IPS-20b (cell line): ENCODE measurements around the gene TRMT10A.
"Not testable (repeated sequence)": the region's sequence is repeated elsewhere in the genome, so short reads cannot be mapped to it uniquely, and the experiment has no call there.

Source experiments
- H3K27ac ChIP-seq: one replicate; pipeline ENCODE4 v1.5.1; 2013; ENCODE audit warnings: low read length
- H3K27me3 ChIP-seq: 2 replicates; pipeline ENCODE4 v1.6.1; 2013; ENCODE audit warnings: mild to moderate bottlenecking, low read length, inconsistent platforms; ENCODE audit not compliant: insufficient read depth
- H3K36me3 ChIP-seq: 2 replicates; pipeline ENCODE4 v1.6.1; 2013; ENCODE audit warnings: low read depth, mild to moderate bottlenecking, inconsistent platforms, low read length, moderate library complexity; ENCODE audit not compliant: insufficient read depth
- H3K4me1 ChIP-seq: 2 replicates; pipeline ENCODE4 v1.6.1; 2013; ENCODE audit warnings: mild to moderate bottlenecking, control low read depth, inconsistent platforms, low read length, moderate library complexity; ENCODE audit not compliant: insufficient read depth
- H3K4me3 ChIP-seq: 2 replicates; pipeline ENCODE4 v1.5.1; 2013; ENCODE audit warnings: mild to moderate bottlenecking, low read length, inconsistent platforms
- H3K9ac ChIP-seq: 2 replicates; pipeline ENCODE4 v1.6.1; 2013; ENCODE audit warnings: low read depth, mild to moderate bottlenecking, inconsistent platforms, low read length, moderate library complexity
- H3K9me3 ChIP-seq: 2 replicates; pipeline ENCODE4 v1.6.1; 2013; ENCODE audit warnings: mild to moderate bottlenecking, low read depth, low read length, inconsistent platforms; ENCODE audit not compliant: insufficient read depth

Gene TRMT10A

GRCh38 chr4:99537674-99538073 lies 26.2 kb downstream of the TRMT10A start:
- no peak overlapping the region for H3K9ac ChIP-seq
- no peak overlapping the region for H3K27ac ChIP-seq
- H3K9me3 ChIP-seq, result no peaks in the 10 kb centered on the region
- no peaks in the 10 kb centered on the region for H3K27me3 ChIP-seq
- H3K36me3 ChIP-seq, result no peaks in the 10 kb centered on the region
- no peaks in the 10 kb centered on the region for H3K4me1 ChIP-seq
- no peak overlapping the region for H3K4me3 ChIP-seq

GRCh38 chr4:99536848-99537247 lies 27.0 kb downstream of the TRMT10A start:
- H3K27ac ChIP-seq, result no peak overlapping the region
- H3K4me1 ChIP-seq, result no peaks in the 10 kb centered on the region
- H3K4me3 ChIP-seq, result no peak overlapping the region
- no peaks in the 10 kb centered on the region for H3K9me3 ChIP-seq
- no peaks in the 10 kb centered on the region for H3K27me3 ChIP-seq
- no peak overlapping the region for H3K9ac ChIP-seq
- H3K36me3 ChIP-seq, result no peaks in the 10 kb centered on the region

- Histone ChIP-seq H3K27ac (no peak overlapping the region), H3K27me3 (no peaks in the 10 kb centered on the region)
These were observed 27.6 kb downstream of the TRMT10A start for GRCh38 chr4:99536271-99536670.

GRCh38 chr4:99534699-99535098 lies 29.1 kb downstream of the TRMT10A start:
- H3K27me3 ChIP-seq, H3K4me3 ChIP-seq, H3K9ac ChIP-seq: not testable (repeated sequence)

More at GRCh38 chr4:99536271-99536670, 27.6 kb downstream of the TRMT10A start:
- Histone ChIP-seq H3K36me3 (no peaks in the 10 kb centered on the region), H3K9me3 (no peaks in the 10 kb centered on the region), H3K4me3 (no peak overlapping the region), H3K4me1 (no peaks in the 10 kb centered on the region), H3K9ac (no peak overlapping the region)

GRCh38 chr4:99529956-99530355 lies 33.9 kb downstream of the TRMT10A start:
- no peaks in the 10 kb centered on the region for H3K9me3 ChIP-seq
- H3K36me3 ChIP-seq, result no peaks in the 10 kb centered on the region
- no peaks in the 10 kb centered on the region for H3K4me1 ChIP-seq
- H3K4me3 ChIP-seq, result no peak overlapping the region
- H3K27ac ChIP-seq, result no peak overlapping the region
- H3K27me3 ChIP-seq, result no peaks in the 10 kb centered on the region
- H3K9ac ChIP-seq, result no peak overlapping the region

More at GRCh38 chr4:99534699-99535098, 29.1 kb downstream of the TRMT10A start:
- not testable (repeated sequence) for H3K36me3 ChIP-seq, H3K4me1 ChIP-seq, H3K27ac ChIP-seq, H3K9me3 ChIP-seq

- Histone ChIP-seq H3K27me3 (no peaks in the 10 kb centered on the region), H3K9ac (no peak overlapping the region), H3K9me3 (no peaks in the 10 kb centered on the region)
These were observed 34.6 kb downstream of the TRMT10A start for GRCh38 chr4:99529228-99529627.

GRCh38 chr4:99518601-99519295 lies 45.1 kb downstream of the TRMT10A start:
- Histone ChIP-seq H3K4me3 (no peak overlapping the region), H3K27ac (no peak overlapping the region), H3K4me1 (no peaks in the 10 kb centered on the region), H3K9ac (no peak overlapping the region), H3K36me3 (no peaks in the 10 kb centered on the region), H3K27me3 (no peaks in the 10 kb centered on the region), H3K9me3 (no peaks in the 10 kb centered on the region)

More at GRCh38 chr4:99529228-99529627, 34.6 kb downstream of the TRMT10A start:
- Histone ChIP-seq H3K27ac (no peak overlapping the region), H3K36me3 (no peaks in the 10 kb centered on the region), H3K4me1 (no peaks in the 10 kb centered on the region), H3K4me3 (no peak overlapping the region)

- Histone ChIP-seq H3K4me3 (no peak within 1 kb of the TSS), H3K9me3 (no peaks in the 10 kb centered on the region), H3K4me1 (no peaks in the 10 kb centered on the region), H3K36me3 (no peaks in the 10 kb centered on the region), H3K9ac (no peak within 1 kb of the TSS), H3K27me3 (no peaks in the 10 kb centered on the region), H3K27ac (no peak within 1 kb of the TSS)
These were observed 53.1 kb downstream of the TRMT10A start, which contains the start of gene C4orf17 for GRCh38 chr4:99510721-99511120. TSS of gene C4orf17 (plus strand) at chr4:99511021. CDS start at chr4:99513082, 2,061 bp downstream.

GRCh38 chr4:99507762-99508161 lies 56.1 kb downstream of the TRMT10A start:
- H3K27ac ChIP-seq, result no peak overlapping the region
- H3K36me3 ChIP-seq, result no peaks in the 10 kb centered on the region
- H3K9me3 ChIP-seq, result no peaks in the 10 kb centered on the region
- no peaks in the 10 kb centered on the region for H3K4me1 ChIP-seq
- no peak overlapping the region for H3K4me3 ChIP-seq
- no peaks in the 10 kb centered on the region for H3K27me3 ChIP-seq
- no peak overlapping the region for H3K9ac ChIP-seq

- no peak overlapping the region for H3K9ac ChIP-seq
- H3K27me3 ChIP-seq, result no peaks in the 10 kb centered on the region
- H3K4me3 ChIP-seq, result no peak overlapping the region
- no peaks in the 10 kb centered on the region for H3K36me3 ChIP-seq
- no peak overlapping the region for H3K27ac ChIP-seq
- no peaks in the 10 kb centered on the region for H3K4me1 ChIP-seq
- H3K9me3 ChIP-seq, result no peaks in the 10 kb centered on the region
These were observed 56.5 kb downstream of the TRMT10A start for GRCh38 chr4:99507349-99507748.

GRCh38 chr4:99506781-99507180 lies 57.1 kb downstream of the TRMT10A start:
- Histone ChIP-seq H3K36me3 (no peaks in the 10 kb centered on the region), H3K27ac (no peak overlapping the region), H3K4me1 (no peaks in the 10 kb centered on the region), H3K9ac (no peak overlapping the region), H3K9me3 (no peaks in the 10 kb centered on the region), H3K4me3 (no peak overlapping the region), H3K27me3 (no peaks in the 10 kb centered on the region)

- no peak overlapping the region for H3K4me3 ChIP-seq
- H3K27me3 ChIP-seq, result no peaks in the 10 kb centered on the region
- H3K27ac ChIP-seq, result no peak overlapping the region
- no peaks in the 10 kb centered on the region for H3K9me3 ChIP-seq
- no peaks in the 10 kb centered on the region for H3K36me3 ChIP-seq
- no peaks in the 10 kb centered on the region for H3K4me1 ChIP-seq
- H3K9ac ChIP-seq, result no peak overlapping the region
These were observed 58.9 kb downstream of the TRMT10A start for GRCh38 chr4:99504804-99505502.
